ENCODE data around the gene NECAB3. TPM values are rescaled to one million over a fixed set of nuclear protein-coding genes. Genes with fewer than 3 reads are reported as not detected.
"Not testable (repeated sequence)": the region's sequence is repeated elsewhere in the genome, so short reads cannot be mapped to it uniquely, and the experiment has no call there.

Gene NECAB3
- polyA plus RNA-seq, 10 donors = 21.9 to 27.0 (median 24.0) TPM

DNA sequence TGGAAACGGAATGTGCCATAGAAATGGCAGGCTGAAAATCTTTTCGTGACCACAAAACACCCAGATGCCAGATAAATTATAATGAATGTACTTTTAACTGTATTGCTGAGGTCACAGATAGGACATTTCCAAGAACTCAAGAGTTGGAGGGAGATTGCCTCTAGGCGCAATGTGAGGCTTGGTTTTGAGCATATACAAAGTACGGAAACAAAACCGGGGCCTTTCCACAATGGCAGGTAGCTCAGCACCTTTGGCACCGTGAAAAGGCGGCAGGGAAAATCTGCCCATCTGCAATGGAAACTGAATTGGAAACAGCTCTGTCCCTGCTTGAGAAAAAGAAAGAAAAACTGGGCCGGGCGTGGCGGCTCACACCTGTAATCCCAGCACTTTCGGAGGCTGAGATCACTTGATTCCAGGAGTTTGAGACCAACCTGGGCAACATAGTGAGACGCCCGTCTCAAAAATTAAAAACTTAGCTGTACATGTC, 22.6 kb downstream of the NECAB3 start:
- DNase-seq = no peak

DNA sequence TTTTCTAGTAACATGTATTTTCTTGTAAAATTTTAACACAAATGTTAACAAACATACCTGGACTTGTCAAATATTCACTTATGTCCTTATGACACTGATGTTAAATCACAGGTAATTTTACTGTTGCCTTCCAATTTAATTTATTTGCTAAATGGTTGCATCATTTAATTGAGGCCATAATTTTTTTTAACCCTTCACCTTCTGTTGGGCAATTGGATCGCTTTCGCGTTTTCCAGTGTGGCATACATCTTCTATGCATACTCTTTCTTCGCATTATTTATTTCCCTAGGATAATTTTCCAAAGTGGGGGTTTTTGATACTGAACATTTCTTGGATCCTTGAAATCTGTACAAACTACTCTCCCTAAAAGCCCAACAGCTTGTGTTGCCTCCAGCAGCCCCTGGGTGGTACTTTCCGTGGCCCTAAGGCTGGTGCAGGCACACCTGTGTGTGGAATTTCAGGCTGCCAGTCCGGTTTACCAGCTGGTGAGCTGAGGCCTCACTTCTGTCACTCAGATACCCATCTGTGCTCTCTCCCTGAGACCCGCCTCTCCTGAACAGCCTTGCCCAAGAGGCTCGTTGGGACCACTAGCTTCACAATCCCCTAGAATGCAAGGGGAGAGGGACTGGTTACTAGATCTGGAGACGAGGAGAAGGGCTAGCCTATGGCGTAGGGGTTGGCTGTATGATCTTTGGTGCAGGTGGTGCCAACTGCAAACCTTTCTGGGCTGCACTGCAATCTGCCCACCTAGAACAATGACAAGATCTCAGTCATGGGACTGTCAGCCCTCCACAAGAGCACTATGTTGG, 23.3 kb downstream of the NECAB3 start:
- DNase-seq = no peak

DNA sequence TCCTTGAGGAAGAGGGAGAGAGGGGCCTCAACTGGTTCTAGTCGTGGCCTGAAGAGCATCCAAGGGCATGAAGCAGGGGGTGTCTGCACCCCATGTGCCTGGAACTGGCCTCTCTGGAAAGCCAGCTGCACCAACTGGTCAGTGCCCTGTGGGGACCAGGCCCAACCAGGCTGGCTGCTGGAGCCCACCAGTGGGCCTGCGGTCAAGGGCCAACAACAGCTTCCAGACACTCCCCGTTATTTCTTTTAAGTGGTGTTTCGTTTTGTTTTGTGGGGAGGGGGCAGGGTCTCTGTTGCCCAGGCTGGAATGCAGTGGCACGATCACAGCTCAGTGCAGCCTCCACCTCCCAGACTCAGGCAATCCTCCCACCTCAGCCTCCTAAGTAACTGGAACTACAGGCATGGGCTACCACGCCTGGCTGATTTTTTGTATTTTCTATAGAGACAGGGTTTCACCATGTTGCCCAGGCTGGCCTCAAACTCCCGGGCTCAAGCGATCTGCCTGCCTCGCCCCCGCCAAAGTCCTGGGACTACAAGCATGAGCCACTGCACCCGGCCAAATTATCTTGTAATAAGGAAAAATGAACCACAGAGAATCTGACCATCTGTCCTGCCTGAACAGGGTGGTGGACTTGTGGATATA, 24.0 kb downstream of the NECAB3 start:
- no peak for DNase-seq

DNA sequence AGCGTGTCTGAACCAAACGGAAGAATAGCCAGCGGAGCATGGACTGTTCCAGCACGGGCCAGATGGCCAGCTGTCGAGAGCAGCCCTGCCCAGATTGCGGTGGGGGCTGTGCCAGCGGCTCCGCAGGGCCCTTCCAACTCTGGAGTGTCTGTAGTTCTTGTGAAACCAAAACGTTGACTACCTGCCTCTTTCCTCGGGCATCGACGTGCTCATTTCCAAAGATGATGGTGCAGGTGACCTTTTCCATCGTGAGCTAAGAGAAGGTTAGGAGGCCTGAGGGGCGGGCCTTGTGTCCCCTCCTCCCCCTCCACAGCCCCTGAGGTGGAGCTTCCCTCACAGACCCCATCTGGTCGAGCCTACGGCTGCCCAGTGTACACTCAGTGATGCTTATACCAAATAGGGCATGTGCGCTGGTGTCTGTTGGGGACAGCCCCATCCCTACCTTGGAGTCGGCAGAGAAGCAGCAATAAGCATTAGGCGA, 25.0 kb downstream of the NECAB3 start:
- peak in 2 of 3 donors; percentile 40 to 70 for DNase-seq

DNA sequence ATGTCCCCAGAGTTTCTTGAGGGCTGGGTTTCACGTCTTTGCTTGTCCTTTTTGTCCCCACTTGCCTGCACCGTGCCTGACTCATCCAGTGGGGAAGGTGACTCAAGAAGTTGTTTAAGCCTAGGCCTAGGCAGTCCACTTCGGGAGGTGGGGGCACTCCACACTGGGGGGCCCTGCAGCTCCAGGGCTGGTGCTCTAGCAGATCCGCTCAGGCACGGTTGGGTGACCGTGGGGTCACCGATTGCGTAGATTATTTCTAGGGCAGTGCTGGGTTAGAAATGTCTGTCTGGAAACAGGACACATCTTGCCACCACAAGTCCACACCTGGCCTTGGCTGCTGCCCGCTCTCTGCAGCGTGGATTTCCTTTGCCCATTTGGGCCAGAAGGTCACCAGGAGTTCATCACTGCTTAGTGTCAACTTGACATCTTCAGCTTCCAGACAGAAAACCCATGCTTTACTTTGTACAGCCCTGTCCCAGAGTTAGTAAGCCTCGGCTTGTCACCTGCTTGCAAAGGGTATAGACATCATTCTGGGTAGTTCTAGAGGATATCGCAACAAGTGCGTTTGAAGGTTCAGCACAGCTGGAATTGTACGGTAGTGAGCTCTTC, 25.7 kb downstream of the NECAB3 start:
- DNase-seq = no peak

DNA sequence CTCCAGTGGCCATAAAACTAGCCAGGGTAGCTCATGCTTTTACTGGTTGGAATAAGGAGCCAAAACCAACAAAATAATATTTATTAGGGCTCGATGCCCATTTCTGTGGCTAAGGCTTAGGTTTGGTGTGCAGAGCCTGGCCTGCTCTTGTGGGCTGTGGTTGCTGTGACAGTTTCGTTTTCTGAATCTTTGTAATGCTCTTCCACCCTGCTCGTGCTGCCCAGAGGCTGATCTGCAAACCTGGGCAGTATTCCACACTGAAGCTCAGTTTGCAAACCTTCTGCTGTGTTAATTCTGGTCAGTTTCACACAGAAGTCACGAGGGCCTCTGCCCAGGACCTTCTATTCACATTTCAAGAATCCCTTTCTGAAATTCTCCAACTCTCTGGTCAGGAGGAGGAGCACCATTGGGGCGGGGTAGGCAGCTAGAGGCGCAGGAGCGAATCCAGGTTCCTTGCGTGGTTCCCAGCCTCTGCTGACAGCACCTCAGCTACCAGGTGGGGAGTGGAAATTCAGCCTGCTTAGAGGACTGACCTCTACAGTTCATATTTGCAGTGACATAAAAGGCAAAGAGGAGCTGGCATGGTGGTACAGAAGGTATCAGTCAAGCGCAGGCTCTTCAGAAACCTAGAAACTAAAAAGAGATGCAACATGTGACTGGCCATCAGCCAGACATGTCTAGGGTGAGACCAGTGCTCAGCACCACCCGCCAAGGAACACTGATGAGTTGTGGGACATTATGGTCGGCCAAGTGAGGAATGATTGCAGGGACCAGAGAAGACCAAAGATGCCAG, 26.4 kb downstream of the NECAB3 start:
- no peak for DNase-seq

DNA sequence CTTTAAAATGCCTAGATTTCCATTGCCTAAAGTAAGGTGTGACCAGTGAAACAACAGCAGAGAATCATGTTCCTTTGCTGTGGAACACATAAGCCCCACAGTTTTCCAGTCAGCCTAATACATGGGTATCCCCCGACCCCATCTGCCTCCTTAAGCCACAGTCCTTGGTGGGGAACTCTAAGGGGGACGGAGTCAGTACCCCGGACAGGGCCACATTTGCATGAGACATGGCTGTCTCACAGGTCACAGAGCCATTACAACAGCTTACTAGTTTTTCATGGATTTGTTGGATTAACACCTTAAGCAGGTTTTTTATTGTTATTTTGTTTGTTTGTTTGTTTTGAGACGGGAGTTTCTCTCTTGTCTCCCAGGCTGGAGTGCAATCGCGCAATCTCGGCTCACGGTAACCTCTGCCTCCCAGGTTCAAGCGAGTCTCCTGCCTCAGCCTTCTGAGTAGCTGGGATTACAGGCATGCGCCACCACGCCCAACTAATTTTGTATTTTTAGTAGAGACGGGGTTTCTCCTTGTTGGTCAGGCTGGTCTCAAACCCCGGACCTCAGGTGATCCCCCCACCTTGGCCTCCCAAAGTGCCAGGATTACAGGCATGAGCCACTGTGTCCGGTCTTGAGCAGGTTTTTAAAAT, 27.1 kb downstream of the NECAB3 start:
- not testable (repeated sequence) for DNase-seq

DNA sequence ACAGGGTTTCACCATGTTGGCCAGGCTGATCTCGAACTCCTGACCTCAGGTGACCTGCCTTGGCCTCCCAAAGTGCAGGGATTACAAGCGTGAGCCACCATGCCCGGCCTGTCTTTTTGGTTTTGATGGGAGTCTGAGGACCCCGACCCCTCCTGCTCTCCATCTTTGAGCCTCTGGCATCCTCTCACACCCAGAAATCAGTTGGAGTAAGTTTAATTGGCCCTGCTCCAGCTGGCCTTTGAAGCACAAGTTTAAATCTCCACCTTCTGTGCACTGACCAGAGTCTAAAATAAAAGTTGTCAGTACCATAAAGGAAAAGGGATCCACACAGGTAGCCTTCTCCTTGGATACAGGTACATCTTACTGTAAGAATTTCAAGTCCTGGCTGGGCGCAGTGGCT, 28.0 kb downstream of the NECAB3 start:
- DNase-seq = no peak

DNA sequence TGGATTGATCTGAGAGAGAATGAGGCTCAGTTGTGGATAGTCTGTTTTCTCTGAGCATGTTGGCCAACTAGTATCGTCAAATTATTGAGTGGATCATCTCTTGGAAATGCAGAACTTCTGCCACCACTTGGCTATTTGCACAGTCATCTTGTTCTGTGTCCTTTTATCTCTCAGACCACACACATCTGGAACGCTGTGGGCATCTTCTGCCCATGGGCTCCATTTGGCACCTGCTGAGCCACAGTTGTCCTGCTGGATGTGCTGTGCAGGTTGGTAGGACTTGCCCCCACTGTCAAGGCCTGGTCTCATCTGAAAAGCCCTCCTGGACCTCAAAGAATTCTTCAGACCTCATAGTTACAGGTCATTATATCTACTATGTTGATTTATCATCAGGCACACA, 28.8 kb downstream of the NECAB3 start:
- no peak for DNase-seq

DNA sequence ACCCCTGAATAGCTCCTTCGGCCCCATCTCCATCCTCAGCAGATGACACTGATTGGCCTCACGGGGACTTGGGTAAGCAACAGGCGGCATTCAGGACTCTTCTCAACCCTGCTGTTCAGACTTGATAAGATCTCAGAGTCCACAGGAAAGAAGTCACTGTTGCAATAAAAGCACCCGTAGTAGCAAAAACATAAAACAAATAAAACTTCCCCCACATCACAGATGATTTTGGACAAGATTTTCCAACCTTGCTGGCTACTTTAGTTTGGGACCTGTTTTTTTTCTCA, 29.2 kb downstream of the NECAB3 start:
- no peak for DNase-seq

DNA sequence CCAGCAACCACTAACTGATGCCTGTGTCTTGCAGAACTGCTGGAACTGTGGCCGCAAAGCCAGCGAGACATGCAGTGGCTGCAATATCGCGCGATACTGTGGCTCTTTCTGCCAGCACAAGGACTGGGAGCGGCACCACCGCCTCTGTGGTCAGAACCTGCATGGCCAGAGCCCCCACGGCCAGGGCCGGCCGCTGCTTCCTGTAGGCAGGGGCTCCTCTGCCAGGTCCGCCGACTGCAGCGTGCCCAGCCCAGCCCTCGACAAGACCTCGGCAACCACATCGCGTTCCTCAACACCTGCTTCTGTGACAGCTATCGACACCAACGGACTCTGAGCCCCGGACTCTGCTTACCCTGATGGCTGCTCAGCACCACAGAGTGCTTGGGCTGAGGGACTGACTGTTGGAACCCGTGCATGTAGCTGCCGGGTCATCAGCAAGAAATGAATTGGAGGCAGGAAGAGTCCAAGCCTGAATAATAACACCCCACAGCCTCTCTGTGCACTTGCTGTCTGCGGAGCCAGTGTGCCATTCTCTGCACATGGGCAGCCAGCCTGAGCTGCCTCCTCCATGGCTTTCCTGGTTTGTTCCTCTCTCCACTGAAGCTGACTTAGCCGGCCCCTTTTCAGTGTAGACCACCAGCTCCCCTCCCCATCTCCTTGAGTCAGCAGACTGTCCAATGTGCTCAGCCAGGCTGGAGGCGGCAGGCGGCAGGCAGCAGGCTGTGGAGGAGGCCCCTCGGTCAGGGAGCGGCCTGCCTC, 29.7 kb downstream of the NECAB3 start:
- DNase-seq = no peak

DNA sequence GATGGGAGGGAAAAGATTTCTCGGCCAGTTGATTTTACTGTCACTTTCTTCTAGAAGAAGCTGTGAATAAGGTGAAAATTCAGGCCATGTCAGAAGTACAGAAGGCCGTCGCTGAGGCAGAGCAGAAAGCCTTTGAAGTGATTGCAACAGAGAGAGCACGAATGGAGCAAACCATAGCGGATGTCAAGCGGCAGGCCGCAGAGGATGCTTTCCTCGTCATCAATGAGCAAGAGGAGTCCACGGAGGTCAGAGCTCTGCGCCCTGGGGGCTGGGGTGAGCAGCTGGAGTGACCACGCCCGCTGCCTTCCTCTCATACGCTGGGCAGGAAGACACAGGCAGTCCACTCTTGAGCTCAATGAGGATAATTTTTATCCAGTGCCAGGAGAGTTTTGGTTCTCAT, 33.9 kb downstream of the NECAB3 start:
- no peak for DNase-seq

DNA sequence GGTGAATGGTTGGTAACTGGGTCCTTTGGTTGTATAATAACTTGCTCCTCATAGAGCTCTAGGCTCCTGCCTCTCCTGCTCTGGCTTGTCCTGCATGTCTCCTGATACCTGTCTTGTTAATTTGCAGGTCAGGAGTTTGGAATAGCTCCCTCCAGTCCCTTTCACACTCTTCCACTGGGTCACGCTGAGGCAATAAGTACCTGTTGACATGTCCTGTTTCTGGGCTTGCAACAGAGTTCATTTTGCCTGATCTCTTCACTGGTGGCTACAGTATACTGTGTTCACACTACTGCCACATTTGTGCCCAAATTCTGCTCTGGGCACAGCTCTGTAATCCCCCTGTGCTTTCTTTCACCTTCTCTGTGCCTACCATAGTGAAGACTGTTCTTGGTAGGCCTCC, 37.5 kb downstream of the NECAB3 start:
- DNase-seq = no peak

DNA sequence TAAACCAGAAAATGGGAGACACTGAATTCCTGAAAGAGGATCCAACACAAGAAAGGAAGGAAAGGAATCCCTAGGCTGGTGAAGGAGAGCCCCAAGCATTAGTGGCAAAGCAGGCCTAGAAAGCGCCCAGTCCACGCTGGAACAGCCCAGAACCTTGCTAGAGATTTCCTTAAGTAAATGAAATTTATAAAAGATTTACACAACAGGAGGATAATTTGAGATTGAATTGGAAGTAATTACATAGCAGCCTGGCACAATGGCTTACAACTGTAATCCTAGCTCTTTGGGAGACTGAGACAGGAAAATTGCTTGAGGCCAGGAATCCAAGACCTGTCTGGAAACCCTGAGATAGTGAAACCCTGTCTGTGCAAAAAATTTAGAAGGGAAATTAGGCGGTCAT, 38.9 kb downstream of the NECAB3 start:
- no peak for DNase-seq

DNA sequence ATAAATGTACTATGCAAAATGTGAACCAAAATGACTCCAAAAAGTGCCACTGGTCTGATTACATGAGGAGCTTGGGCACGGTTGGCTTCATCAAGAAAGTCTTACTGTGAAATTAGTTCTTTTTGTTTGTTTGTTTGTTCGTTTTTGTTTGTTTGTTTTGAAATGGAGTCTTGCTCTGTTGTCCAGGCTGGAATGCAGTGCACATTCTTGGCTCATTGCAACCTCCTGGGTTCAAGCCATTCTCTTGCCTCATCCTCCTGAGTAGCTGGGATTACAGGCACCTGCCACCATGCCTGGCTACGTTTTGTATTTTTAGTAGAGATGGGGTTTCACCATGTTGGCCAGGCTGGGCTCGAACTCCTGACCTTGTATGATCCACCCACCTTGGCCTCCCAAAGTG, 42.3 kb downstream of the NECAB3 start:
- DNase-seq = not testable (repeated sequence)

DNA sequence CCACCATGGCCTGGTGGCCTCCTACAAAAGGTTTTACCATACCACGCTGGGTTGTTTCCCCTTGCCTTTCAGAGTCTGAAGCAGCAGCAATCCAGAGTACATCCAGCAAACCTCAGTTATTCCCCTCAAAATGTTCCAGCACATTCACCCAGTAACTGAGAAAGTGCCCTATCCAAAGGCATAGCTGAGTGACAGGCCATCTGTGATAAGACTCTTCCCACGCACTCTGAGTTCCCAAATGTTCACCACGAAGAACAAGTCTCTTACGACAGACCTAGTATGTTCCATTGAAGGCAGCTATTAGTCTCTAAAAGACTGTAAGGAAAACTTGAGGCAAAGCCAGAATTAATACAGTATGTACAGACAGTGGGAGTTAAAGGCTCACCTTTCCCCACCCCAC, 43.7 kb downstream of the NECAB3 start:
- DNase-seq = no peak

DNA sequence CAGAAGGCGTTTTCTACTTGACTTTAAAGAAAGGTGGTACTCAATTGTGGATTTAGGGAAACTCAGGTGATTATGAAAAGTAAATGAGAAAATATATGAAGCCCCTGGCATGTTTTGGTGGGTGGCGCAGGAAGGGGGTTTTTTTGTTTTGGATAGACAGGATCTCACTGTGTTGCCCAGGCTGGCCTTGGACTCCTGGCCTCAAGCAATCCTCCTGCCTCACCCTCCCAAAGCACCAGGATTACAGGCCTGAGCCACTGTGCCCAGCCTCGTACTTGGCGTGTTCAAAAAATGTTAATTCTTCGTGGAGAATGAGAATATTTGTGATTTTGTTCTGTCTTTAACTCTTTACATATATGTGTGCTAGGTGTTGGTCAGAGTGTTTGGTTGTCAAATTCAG, 44.2 kb downstream of the NECAB3 start:
- DNase-seq = no peak

DNA sequence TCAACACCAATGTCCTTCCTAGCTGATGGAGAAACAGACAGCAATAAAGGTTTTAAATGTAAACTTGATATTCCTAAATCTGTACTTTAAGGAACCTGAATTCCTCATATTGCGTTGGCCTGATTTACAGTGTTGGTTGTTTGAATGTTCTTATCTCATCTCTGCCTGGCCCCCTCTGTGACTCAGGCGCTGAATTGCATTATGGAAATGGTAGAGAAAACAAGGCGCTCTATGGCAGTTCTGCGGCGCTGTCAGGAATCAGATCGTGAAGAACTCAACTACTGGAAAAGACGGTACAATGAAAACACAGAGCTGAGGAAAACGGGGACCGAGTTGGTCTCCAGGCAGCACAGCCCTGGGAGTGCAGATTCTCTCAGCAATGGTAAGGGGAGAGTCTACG, 44.7 kb downstream of the NECAB3 start:
- no peak for DNase-seq

DNA sequence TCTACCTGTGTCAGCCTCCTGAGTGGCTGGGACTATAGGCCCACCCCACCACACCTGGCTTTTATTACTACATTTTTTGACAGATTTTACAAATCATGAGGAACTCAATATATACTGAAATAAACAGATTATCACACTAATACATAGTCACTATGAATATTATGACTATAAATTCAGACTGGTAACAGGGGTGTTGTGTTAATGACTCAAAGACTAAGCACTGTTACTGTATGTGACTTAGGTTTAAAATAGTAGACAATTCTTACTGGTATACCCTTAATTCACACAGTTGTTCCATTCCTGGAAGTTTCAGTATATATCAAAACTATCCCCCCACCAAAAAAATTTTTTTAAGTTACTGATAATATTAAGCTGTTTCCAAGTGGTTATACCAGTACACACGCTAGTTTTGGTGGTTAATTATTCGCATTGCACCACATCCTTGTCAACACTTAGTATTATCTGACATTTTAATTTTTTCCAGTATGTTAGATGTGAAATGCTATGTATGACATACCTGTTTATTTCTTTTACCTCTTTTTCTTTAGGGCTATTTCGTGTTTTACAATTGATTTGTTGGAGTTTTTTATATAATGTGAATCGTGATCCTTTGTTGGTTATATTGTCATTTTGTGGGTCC, 46.5 kb downstream of the NECAB3 start:
- no peak for DNase-seq

DNA sequence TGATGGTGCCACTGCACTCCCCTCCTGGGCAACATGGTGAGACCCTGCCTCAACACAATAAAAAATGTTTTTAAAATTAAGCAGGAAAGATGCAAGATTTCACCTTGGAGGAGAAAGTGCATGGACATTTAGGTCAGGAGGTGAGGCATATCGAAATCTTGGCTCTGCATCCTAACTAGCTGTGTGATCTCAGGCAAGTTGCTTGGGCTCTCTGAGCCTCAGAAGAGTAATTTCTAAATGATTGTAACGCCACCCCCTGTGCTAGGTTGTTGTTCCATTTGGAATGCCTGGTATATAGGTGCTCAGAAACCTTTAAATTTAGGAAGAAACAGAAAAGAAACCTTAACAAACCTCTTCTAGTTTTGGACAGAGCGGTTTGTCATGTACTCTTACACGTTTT, 48.0 kb downstream of the NECAB3 start:
- DNase-seq = no peak

Measured in muscle of back (tissue), 11 donors.